ENCODE data around the gene IER5L.

The IER5L gene

DNA sequence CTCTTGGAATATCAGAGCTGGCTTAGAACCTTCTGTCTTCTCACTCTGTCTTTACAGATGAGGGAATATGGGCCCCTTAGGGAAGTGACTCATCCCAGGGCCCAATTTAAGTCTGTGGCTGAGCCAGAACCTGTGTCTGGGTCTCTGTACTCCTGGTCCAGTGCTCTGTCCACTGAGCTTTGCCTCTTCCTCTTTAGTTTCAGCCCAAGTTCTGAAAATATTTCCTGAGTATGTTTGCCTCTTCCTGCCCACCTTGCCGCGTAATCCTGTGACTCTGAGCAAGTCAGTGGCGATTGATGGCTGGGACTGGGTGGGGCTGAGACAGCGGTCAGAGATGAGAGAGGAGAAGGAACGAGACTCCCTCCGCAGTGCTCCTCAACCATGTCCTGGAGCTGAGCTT, 7.8 kb downstream of the IER5L start:
- no peak overlapping the region for H3K27ac ChIP-seq
- no peak for TF ChIP-seq ZFX (IDR thresholded peaks at IDR 0.05)
- TF ChIP-seq, protein P1, sequence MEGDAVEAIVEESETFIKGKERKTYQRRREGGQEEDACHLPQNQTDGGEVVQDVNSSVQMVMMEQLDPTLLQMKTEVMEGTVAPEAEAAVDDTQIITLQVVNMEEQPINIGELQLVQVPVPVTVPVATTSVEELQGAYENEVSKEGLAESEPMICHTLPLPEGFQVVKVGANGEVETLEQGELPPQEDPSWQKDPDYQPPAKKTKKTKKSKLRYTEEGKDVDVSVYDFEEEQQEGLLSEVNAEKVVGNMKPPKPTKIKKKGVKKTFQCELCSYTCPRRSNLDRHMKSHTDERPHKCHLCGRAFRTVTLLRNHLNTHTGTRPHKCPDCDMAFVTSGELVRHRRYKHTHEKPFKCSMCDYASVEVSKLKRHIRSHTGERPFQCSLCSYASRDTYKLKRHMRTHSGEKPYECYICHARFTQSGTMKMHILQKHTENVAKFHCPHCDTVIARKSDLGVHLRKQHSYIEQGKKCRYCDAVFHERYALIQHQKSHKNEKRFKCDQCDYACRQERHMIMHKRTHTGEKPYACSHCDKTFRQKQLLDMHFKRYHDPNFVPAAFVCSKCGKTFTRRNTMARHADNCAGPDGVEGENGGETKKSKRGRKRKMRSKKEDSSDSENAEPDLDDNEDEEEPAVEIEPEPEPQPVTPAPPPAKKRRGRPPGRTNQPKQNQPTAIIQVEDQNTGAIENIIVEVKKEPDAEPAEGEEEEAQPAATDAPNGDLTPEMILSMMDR (conservative IDR thresholded peaks at IDR 0.05) = no peak

DNA sequence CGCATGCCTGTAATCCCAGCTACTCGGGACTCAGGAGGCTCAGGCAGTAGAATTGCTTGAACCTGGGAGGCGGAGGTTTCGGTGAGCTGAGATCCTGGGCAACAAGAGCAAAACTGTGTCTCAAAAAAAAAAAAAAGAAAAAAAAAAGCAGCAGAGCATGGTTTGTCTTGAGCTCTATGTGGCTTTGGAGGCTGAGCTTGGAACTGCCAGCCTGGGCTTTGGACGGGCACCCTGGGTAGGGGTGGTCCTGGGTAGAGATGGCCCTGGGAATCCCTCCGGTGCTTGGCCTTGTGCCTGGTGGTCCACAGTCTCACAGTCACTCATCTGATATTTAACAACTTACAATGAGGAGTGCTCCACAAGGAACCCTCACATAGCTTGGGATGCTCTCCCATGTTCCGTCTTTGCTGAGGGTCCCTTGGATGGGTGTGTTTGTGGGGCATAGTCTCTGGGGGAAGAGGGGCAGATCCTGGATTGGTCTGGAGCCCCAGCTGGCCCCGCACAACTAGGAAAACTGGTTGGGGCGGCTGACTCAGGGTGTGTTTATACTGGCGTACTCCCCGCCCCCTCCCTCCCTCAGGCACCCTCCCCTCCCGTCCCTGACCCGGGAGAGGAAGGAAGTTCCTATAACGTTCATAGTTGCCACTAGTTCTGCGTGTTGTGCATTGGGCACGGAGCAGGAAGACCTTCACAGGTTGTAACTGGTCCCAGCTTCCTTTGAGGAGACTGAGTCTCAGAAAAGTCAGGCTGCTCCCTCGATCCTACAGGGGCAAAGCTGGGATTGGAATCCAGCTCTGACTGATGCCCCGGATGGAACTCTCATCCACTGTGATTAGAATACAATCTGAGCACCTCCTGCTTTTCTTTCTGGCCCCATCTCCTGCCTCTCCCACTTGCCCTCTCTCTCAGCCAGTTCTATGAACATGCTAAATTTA, 11.2 kb downstream of the IER5L start:
- TF ChIP-seq, protein P1 (conservative IDR thresholded peaks at IDR 0.05) = no peak
- no peak for TF ChIP-seq ZFX (IDR thresholded peaks at IDR 0.05)
- peak overlapping the region; percentile 88 for H3K27ac ChIP-seq

DNA sequence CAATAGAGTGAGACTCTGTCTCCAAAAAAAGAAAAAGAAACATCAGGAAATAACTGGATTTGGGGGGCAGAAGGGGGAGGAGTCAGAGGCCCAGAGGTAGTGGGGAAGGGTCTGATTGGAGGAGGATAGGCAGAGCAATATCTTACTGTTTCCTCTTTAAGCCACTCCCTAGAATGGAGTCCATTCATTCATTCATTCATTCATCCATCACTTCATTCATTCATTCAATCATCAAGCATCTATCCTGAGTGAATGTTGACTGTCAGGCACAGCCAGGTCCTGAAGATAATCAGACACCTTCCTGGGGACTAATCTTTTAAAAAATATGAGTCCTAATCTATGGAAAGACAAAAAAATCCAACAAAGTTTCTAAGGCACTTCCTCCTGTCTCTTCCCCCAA, 12.9 kb downstream of the IER5L start:
- H3K27ac ChIP-seq = no peak overlapping the region; the same call in 1 of the 2 replicates
- TF ChIP-seq, protein P1 (conservative IDR thresholded peaks at IDR 0.05) = no peak
- no peak for TF ChIP-seq ZFX (IDR thresholded peaks at IDR 0.05)

DNA sequence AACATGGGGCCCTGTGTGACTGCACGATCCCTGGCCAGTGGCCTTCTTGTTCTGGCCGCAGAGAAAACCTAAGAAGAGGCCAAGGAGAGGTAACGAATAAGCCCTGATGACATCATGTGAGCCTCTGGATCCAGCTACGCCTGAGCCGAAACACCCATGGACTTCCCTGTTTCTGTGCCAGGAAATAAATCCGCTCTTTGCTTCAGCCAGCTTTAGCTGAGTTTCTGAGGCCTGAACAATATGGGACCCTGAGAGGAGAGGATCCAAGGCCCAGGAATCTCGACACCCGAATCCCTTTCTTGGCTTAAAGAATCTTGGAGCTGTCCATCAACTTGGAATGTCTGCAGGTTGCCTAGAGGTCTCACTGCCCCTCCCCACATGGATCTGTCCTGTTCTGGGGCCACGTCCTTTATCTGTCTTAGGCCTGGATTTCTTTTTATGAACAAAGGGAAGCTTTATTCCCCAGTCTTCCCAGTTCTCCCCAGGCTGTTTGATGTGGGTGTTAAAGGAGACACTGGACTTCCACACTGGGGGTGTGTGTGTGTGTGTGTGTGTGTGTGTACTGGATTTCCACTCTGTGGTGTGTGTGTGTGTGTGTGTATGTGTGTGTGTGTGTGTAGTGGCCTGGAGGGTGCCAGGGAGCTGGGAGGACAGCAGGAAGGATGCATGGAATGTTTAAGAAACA, 13.7 kb downstream of the IER5L start:
- TF ChIP-seq, protein P1 (conservative IDR thresholded peaks at IDR 0.05) = no peak
- no peak for TF ChIP-seq ZFX (IDR thresholded peaks at IDR 0.05)
- H3K27ac ChIP-seq = peak overlapping the region; percentile 31

DNA sequence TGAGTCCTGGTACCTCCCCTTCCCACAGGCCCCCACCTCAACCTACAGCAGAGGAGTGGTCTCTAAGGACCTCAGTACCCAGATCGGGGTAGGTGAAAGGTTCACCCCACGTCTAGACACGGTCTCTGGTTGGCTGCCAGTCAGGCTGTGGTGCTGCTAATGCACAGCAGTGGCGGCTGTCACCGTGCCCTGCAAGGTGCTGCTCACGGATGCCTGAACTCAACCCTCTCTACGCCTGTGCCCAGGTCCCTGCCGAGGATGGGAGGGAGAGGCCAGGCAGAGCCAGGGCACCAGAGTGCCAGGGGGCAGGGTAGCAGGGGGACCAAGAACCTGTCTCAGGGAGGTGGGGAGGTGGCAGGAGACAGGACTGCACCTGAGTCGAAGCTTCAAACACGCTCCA, 14.3 kb downstream of the IER5L start:
- peak overlapping the region; percentile 31 for H3K27ac ChIP-seq
- TF ChIP-seq, protein P1 (conservative IDR thresholded peaks at IDR 0.05) = no peak
- no peak for TF ChIP-seq ZFX (IDR thresholded peaks at IDR 0.05)

DNA sequence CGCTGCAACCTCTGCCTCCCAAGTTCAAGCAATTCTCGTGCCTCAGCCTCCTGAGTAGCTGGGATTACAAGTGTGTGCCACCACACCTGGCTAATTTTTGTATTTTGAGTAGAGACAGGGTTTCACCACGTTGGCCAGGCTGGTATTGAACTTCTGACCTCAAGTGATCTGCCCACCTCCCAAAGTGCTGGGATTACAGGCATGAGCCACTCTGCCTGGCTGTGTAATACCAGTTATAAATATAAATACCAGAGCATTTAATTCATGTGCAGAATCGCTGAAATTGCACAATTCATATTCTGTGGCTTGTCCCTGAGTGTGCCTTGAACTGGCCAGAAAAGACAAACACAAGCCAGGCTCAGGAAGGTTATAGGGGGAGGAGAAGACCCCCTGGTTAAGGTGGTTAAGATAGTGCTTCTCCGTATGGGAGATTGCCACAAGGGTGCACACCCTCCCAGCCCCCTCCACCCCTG, 14.8 kb downstream of the IER5L start:
- peak overlapping the region; percentile 31; the same call in 1 of the 2 replicates for H3K27ac ChIP-seq

DNA sequence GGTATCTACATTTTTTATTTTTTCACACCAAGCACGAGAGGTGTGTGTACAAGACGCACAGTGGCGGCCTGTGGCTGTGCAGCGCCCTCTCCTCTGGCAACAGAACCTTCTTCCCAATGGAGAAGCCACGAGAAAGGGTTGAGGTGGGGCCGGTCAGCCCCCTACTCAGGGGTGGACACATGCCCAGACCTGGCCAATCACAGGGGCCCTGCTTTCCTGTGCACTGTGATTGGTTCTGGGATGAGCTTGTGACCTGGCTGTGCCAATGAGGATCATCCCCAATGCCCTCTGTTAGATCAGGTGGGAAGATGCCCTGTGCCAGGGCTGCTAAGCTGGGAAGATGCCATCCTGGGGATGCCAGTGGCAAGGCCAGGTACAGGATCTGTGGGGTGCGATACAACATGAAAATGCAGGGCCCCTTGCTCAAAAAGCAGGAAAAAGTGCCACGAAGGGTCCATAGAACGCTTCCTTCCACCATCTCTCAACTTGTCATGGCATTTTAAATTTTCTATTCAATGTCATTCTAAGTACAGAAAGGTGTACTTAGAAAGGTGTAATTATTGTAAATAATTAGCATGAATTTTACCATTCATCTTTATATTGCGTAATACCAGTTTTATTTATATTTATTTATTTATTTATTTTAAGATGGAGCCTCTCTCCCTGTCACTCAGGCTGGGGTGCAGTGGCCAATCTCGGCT, 15.4 kb downstream of the IER5L start:
- no peak overlapping the region for H3K27ac ChIP-seq
- TF ChIP-seq ZFX (IDR thresholded peaks at IDR 0.05) = no peak
- TF ChIP-seq, protein P1 (conservative IDR thresholded peaks at IDR 0.05) = no peak

All from C4-2B (cell line).